Measurements from ENCODE around the gene ATOH7.
"Not testable (repeated sequence)": the region's sequence is repeated elsewhere in the genome, so short reads cannot be mapped to it uniquely, and the experiment has no call there.

ATOH7 gene

DNA sequence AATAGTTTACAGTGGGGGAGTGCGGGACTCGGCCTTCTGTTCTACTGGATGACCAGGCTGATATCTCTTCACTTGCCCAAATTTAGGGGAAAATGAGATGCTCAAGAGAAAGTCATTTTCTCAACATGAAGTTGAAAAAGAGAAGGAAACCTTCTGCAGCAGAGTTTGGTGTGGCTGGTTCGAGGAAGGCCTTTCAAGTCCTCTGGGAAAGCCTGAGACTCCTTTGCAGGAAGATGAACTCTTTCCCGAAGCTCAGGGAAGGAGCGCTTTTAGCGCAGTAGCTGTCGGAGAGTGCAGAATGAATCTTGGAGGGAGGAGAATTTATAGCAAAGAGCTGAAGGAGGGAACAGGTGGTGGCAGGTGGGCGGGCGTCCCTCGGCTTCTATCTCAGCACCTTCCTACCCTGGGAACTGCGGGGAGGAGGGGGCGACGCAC is at the start of gene ATOH7:
Gene ATOH7 (minus strand): TSS at position 297 of the 435 bp plus-strand sequence. CDS start 436 bp downstream, outside the sequence.
- DNase-seq, result no peak

DNA sequence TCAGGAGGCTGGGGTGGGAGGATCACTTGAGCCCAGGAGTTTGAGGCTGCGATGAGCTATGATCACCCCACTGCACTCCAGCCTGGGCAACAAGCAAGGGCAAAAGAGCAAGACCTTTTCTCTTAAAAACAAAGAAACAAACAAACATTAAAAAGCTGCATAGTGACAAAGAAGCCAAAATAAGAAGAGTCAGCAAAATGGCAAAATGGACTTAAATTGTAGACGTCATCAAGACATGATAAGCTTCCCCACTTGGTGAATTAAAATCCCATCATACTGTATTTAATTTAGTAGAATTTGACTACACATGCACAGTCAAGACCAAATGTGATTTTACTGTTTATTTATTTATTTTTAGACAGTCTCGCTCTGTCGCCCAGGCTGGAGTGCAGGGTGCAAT is 48.8 kb upstream of the ATOH7 start:
- no peak for DNase-seq

DNA sequence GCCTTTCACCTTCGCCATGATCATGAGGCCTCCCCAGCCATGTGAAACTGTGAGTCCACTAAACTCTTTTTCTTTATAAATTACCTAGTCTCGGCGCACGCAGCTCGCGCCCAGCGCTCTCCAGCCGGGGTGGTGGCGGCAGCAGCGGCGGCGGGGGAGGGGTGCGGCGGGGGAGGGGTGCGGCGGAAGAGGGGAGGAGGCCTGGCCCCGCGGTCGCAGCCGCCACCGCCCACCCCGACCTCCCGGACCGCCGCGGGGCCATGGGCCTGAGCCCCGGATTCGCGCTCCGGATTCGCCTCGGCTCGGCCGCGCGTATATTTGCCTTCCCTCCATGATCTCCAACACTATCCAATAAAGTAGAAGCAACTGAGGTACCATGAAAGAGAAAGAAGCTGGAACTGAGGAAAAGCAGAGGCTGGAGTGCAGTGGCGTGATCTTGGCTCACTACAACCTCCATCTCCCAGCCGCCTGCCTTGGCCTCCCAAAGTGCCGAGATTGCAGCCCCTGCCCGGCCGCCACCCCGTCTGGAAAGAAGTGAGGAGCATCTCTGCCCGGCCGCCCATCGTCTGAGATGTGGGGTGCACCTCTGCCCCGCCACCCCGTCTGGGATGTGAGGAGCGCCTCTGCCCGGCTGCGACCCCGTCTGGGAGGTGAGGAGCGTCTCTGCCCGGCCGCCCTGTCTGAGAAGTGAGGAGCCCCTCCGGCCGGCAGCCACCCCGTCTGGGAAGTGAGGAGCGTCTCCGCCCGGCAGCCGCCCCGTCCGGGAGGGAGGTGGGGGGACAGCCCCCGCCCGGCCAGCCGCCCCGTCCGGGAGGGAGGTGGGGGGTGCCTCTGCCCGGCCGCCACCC is 47.2 kb upstream of the ATOH7 start:
- DNase-seq, result not testable (repeated sequence)

DNA sequence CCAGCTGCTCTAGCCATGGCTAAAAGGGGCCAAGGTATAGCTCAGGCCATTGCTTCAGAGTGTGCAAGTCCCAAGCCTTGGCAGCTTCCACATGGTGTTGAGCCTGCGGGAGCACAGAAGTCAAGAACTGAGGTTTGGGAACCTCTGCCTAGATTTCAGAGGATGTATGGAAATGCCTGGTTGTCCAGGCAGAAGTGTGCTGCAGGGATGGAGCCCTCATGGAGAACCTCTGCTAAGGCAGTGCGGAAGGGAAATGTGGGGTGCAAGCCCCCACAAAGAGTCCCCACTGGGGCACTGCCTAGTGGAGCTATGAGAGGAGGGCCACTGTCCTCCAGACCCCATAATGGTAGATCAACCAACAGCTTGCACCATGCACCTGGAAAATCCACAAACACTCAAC is 45.9 kb upstream of the ATOH7 start:
- DNase-seq, result not testable (repeated sequence)

DNA sequence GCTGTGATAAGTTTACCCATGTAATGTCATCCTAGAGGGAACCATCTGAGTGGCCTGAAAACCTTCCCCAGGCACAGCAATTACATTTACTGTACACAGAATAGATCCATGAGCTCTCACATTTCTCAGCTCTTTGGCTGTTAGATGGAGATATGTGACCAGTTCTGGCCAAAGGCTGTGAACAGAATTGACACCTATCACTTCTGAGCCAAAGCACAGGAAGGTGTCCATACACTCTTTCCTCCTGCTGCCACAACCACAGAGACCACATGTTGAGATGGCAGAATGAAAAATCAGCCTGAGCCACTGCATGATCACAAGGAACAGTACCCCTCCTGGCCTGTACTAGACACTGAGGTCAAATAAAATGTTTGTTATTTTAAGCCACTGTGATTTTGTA is 44.3 kb upstream of the ATOH7 start:
- no peak for DNase-seq

DNA sequence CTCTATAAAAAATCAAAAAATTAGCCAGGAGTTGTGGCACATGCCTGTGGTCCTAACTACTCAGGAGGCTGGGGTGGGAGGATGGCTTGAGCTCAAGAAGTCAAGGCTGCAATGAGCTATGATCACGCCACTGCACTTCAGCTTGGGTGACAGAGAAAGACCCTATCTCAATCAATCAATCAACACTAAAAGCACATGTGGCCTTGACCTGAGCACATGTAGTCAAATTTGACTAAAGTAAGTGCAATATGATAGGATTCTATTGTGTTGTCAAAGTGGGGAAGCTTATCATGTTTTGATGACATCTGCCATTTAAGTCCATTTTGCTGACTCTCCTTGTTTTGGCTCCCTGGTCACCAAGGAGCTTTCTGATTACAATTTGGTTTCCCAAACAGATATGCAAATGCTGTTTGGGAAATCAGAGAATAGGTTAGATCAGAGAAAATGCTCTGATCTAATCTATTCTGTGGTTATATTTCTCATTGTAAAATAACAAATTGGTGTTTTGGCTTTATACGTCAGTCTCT is 43.8 kb upstream of the ATOH7 start:
- no peak for DNase-seq

DNA sequence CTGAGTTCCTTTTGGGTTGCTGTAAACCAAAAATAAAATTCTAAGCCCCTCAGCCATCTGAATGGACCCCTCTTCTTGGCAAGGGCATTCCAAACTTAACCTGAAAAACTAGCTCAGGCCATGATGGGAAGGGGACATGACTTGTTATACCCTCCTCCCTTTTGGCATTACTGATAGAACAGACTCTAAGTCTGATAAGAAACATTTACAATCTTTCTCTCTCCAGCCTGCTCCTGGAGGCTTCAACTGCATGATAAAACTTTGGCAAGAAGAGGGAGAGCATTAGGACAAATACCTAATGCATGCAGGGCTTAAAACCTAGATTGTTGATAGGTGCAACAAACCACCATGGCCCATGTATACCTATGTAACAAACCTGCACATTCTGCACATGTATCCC is 40.9 kb upstream of the ATOH7 start:
- DNase-seq, result no peak

DNA sequence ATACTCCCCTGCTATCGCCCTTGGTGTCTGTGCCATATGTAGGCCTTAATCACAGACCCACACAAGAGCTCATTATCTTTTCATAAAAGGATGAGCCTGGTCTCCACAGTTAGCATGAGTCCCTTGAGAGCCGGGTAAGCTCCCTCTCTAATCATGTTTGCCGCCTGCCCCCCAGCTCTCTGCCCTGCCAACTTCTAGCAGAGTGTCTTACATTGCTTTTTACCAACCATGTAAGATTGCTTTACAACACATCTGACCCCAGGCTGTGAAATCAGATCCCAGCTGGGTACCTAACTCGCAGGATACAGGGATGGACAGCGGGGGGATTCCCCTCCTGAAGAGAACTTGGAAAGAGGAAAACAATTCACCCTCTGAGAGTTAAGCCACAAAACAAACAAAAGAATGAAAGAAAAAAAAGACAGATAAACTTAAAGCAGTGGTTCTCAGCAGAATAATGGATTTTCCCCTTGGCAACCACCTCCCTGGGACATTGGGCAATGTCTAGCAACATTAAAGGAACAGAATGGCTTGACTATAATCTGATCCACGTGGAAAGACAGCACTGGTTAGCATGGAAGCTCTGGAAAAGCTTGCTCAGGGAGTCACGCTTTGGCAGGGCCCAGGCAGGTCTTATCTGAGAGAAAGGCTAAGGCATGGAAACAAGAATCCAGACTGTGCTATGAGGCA is 39.4 kb upstream of the ATOH7 start:
- no peak for DNase-seq

DNA sequence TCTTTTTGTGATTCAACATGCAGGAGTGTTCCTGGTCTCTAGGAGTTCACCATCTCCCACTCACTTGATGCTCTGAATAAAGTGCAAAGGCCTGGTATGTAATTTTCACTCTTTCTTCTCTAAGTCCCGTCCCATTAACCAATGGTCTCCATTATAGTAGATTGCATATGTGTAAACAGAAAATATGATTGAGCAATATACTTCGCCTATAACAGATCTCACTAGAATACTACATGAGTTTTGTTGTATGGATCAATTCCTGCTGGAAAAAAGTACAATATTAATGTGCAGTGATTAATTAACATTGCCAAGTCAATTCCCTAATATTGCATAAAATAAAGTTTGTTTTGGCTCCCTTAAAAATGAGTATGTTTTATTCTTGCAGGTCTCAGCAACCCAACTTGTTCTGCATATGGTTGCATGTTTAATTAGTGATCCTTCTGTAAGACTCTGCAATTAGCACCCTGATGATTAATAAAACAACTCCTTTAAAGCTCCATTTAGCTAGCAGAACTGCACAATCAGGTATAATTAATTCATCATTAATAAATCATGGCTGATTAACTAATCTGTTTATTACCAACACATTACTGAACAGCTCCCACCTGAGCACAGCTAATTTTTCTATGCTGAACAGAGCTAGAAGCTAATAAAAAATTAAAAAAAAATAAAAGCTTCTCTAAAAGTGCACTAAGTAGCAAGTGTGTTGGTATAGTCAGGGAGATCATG is 37.8 kb upstream of the ATOH7 start:
- no peak for DNase-seq

DNA sequence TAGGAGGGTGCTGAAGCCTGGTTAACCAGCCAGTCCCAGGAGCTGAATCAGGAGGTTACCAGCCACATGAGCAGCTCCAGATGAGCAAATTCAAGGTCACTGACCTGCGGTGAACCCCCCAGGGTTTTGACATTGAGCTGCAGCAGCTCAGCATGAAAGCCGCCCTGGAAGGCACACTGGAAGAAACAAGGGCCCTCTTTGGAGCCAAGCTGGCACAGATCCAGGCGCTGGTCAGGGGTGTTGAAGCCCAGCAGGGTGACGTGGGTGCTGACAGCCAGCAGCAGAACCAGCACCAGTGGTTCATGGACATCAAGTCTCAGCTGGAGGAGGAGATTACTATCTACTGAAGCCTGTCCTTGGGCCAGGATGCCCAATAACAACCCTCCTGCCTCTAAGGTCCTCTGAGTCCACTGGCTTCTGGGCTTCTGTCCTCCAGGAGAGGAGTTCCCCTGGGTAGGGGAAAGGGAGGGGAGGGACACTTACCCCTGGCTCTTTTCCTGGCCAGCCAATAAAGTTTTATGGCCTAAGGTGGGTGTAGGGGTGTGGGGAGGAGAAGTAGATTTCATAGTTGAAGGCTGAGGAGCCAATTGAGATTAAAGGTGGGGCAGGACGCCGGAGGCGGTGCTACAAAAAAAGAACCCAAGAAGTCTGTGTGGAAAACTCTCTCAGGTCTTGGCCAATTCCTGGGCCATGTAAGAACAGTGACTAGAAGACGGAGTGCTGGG is 29.4 kb upstream of the ATOH7 start:
- no peak for DNase-seq

DNA sequence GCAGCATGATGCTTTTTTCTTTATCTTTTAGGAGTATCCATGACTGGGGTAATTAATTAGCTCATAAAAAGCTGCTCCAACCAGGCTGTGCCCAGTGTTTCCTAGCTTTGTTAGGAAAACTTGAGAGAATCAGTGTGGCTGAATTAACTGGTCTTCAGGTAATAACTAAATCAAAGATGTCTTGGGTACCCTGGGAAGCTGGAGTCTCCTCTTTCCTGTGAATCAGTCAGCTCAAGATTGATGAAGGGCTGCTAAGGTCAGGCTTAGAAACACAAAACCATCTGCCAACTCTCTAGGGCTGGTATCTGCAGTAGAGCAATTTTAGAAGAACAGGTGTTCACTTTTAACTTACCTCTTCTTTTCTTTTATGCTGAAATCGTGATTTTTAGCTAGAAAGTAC is 21.4 kb upstream of the ATOH7 start:
- DNase-seq, result no peak

DNA sequence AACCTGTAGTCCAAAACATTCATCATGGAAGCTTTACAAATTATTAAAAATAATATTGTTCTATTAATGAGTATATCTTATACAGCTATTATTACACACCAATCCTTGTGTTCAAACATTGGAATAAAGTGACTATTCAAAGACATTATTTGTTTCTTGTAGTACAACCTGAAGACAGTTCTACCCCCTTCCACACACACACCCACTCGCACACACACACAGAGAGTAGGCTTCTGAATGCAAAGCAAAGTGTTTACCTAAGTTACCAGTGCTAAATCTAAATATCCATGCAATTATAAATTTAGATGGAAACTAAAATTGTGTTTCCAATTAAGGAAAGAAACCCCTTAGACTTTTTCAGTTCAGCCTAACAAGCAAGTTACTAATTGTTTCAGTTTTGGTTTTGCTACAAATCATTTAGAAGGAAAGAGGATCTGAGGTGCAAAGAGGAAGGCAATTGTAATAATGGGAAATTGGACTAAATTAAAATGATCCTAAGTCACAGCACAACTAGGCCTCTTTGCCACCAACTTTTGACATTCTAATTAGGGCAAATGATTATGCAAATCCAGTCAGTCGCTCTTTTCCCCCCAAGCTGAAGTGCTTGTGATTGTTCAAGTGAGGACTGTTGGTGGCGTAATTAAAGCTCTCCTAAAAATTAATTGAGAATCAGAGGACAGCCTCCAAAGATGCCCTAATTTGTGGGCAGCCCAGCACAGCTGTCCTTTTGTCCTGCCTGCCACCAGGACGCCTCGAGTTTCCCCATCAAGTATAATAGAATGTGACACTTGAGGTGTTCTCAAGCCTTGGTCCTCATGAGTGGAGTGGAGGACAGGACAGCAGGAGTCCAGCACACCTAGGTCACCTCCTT is 19.9 kb upstream of the ATOH7 start:
- DNase-seq, result no peak

DNA sequence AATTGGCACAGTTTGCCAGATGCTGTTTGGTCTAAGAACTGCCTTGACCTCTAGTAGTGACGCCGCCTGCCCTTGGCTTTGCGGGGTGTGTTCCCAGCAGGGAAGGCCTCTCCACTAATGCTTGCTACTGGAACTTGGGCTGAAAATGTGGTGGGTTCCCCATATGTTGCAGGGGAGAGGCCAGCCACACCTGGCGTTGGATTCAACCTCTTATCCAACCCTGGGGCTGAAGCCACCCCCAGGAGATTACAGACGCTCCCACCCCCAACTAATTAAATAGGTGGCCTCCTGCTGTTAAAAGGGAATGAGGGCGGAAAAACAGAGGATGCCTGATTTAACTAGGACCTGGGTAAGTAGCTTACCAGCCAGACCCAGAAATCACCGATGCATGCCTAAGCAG is 19.2 kb upstream of the ATOH7 start:
- DNase-seq, result no peak

DNA sequence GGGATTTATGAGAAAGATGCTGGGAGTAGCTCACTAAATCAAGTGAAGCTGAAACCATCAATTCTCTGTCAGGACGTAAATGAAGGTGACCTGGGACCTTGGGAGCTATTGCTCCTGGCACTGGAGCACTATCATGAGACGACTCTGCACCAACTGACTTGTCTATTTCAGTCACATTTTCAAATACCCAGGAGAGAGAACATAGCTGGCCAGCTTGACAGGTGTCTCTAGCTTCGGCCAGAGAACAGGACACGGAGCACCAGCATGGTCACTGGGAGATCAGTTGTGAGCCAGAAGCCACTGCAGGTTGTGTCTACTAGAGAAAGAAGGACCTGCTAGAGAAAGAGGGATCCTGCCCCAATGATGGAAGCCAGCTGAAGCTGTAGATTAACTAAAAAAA is 17.4 kb upstream of the ATOH7 start:
- no peak for DNase-seq

DNA sequence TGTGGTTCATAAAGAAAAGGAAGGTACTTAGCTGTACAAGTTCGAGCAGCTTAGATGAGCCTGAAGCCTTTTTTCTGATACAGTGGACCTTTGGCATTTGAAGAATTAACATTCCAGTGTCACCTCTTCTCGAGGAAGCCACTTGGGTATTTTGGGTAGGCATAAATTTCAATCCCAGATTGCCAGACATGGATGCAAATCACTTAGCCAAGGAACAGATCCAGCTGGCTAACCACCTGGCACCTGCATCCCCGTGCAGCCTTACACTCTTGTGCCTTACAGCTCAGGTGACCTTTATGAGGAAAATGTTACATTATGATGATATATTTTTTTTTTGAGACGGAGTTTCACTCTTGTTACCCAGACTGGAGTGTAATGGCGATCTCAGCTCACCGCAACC is 16.0 kb upstream of the ATOH7 start:
- no peak for DNase-seq

DNA sequence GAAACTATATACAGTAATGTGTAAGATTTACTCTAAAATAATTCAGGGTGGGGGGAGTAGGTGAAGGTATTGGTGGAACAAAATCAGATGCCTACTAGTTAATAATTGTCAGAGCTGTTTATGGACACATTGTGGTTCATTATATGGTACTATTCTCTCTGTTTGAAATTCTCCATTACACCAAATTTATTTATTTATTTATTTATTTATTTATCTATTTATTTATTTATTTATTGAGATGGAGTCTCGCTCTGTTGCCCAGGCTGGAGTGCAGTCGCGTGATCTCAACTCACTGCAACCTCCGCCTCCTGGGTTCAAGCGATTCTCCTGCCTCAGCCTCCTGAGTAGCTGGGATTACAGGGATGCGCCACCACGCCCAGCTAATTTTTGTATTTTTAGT is 14.5 kb upstream of the ATOH7 start:
- DNase-seq, result not testable (repeated sequence)

DNA sequence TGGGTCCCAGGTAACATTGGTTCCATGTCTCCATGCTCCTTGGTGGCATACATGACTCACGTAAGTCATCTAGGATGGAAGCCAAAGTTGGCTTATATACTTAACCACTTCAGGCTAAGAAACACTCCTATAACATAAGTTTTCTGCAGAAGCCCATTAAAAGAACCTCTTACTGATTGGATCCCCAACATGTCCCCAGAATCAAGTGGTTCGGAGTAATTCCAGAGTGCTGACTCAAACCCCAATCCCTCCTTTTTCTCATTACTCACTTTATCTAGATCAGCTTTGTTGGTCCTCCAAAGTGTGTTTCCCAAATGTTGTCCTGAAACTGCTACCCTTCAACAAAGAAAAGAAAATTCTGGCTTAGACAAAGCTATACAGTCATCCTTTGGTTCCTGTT is 10.1 kb upstream of the ATOH7 start:
- no peak for DNase-seq

DNA sequence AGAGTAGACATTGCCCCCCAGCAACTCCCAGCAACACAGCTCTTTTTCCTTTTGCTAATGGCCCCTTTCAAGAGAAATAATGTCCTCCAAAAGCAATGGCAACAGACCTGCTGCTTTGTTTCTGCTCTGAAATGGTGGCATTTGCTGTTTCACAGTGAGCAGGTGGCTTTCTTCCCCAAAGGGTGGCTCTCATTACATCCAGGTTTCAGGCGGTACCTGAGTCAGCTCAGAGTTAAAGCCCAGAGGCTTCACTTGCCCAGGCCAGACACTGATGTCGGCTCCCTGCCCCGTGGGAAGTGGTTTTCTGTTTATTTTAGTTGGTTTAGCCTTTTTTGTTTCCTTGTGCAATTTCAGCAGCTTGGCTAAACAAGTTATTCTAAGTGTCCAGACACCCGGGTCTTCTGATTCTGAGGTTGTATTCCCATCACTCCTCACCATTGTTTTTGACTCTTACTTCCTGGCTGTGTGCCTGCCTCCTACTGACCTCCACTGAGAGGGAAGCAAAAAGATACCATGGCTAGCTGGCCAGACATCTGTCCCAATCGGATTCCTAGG is 7.8 kb upstream of the ATOH7 start:
- DNase-seq, result no peak

DNA sequence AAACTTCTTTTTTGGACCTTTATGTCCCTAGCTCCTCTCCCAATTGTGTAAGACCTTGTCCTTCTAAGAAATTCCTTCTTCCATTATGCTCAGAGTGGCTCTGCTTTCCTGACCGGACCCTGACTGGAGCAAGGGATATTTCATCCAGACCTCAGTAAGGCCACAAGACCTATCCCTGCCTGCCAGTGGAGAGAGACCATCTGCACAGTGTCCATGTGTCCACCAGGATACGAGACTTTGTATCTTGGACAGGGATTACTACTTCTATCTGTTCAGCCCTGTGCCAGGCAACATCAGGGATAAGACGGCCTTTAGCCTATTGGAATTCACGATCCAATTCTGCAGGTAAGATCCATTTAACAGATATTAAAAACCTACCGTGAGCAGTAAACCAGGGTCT is 7.2 kb upstream of the ATOH7 start:
- no peak for DNase-seq

DNA sequence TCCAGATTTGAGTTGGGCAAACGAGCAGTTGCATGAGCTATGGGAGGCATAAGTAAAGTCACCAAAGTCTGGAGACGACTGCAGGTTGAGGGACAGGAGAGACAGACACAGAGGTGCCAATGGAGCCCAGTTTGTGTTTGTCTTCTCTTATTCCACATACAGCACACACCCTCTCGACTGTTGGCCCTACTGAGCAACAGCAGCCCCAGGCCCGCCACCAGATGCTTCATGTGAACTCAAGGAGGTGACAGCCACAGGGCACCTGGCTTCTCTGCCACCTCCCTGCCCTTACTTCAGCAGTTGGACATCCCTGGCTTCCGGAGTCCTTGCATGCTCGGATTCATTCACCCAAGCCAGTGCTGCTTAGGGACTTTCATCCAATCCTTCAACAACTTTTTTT is 6.5 kb upstream of the ATOH7 start:
- DNase-seq, result no peak

DNA sequence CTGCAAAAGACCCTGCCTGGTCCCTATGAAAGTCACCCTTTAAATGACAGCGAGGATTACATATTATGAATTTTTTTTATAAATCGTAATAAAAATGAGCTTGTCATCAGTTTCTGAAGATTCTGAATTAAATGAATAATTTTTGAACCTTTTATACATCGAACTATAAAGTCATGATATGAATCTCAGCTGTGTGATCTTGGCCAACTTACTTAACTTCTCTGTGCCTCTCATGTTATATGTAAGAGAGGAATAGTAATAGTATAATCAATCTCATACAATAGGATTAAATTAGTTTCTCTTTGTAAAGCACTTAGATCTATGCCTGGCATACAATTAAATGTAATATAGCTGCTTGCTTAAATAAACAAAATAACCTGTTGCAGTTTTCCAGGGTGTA is 5.3 kb upstream of the ATOH7 start:
- no peak for DNase-seq

Measured in activated CD4-positive, alpha-beta T cell treated with anti-CD3 and anti-CD28 coated beads, Interleukin-2, amount 50 U/mL, for 1 hour (primary cell).